ELR (cell line): ENCODE results near the gene PPP4R2.
"Not testable (repeated sequence)": the region's sequence is repeated elsewhere in the genome, so short reads cannot be mapped to it uniquely, and the experiment has no call there.

Source experiments
- DNase-seq: peaks from one replicate; pipeline ENCODE4 v3.0.0-alpha.2; 2015; ENCODE audit warnings: low read depth

The PPP4R2 gene

DNA sequence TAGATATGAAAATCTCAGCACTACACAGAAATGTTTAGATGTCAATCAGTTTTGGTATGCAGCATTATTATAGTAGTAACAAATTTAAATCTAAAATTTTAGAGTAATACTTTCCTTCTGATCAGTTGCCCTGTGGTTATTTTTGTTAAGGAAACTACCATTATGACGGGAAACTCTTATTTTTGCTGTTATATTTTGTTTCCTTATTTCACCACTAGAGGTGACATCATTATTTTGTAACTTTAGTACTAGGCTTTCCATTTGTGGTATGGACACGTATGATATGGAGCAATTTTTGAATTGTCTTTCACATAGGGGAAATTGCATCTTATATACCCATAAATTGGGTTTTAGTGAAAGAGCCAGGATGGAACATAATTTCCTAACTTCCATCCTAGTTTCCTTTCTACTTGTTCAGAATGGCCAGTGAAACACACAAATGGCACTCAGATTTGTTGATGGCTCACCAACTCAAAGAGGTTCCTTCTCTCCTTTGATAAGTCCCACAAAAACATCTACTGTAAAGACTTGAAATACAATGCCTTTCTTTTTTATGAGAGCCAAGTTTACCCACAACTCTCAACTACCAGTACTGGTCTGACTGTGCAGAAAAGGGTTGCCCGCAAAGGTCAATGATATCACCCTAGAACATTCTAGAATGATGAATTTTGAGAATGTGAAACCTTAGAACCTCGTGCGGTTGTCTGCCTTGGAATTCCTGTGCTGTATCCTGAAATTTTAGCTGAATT lies 19.4 kb upstream of the PPP4R2 start:
- DNase-seq = peak; percentile 24

- DNase-seq = no peak
Measured at GRCh38 chr3:72982609-72983366, 13.8 kb upstream of the PPP4R2 start.

DNA sequence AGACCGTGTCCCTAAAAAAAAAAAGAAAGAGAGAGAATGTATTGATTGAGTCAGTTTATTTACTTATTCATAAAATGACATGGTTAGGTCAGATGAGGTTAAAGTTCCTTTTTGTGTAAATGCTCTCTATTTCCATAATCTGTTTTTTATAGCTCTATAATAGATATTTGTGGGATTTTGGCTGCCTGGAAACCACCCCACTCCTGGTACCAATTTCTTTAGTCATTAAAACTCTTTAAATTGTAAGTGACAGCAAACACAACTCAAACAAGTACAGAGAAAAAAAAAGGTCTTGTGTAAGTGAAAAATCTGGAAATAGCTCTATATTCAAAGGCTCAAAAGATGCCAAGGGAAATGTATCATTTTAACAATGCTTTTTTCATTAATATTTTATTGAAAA lies 11.0 kb upstream of the PPP4R2 start:
- DNase-seq = no peak

GRCh38 chr3:72990701-72991395 lies 5.8 kb upstream of the PPP4R2 start:
- DNase-seq = no peak

GRCh38 chr3:72991522-72991921 lies 5.1 kb upstream of the PPP4R2 start:
- no peak for DNase-seq

- DNase-seq = no peak
Measured at GRCh38 chr3:72993391-72993790, 3.2 kb upstream of the PPP4R2 start.

DNA sequence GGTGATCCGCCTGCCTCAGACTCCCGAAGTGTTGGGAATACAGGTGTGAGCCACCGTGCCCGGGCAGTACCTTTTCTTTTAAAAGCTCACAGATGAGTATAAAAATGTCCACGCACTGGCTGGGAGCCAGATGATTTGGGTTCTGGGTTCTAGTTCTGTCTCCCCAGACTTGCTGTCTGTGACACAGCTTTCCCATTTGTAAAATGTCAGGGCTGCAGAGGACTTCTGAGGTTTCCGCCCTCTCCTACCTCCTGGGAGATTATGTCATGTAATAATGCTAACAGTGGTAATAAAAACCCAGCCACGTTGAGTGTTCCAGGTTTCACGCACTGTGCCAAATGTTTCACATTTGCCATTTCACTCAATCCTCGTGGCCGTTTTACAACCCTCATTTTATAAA lies 1.3 kb upstream of the PPP4R2 start:
- DNase-seq = no peak

DNA sequence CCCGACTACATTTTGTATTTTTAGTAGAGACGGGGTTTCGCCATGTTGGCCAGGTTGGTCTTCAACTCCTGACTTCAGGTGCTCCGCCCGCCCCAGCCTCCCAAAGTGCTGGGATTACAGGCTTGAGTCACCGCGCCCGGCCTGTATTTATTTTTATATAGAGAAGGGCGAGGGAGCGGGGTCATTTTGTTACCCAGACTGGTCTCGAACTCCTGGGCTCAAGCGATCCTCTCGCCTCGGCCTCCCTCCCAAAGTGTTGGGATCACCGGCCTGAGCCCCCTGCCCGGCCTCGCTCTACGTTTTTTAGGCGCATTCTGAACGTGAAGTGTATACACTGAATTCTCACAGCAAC lies 514 bp upstream of the PPP4R2 start:
- DNase-seq = no peak

GRCh38 chr3:72997421-72997961 lies 880 bp downstream of the PPP4R2 start:
- peak; percentile 74 for DNase-seq

- DNase-seq = no peak
Measured at GRCh38 chr3:72998466-72998865, 1.9 kb downstream of the PPP4R2 start.

GRCh38 chr3:72999951-73000350 lies 3.3 kb downstream of the PPP4R2 start:
- DNase-seq = no peak

GRCh38 chr3:73003050-73003449 lies 6.4 kb downstream of the PPP4R2 start:
- DNase-seq = not testable (repeated sequence)

DNA sequence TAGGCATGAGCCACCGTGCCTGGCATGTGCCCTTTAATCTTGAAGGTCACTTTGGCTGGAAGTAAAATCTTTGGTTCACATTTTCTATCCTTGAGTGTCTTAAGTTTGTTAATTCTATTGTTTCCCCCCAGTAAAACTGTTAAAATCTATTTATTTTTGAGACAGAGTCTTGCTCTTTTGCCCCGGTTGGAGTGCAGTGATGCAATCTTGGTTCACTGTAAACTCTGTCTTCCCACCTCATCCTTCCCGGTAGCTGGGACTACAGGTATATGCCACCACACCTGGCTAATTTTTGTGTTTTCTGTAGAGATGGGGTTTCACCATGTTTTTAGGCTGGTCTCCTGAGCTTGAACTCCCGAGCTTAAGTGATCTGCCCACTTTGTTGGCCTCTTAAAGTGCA lies 7.7 kb downstream of the PPP4R2 start:
- no peak for DNase-seq

GRCh38 chr3:73007992-73008712 lies 11.5 kb downstream of the PPP4R2 start:
- DNase-seq = peak; percentile 29

- no peak for DNase-seq
Measured at GRCh38 chr3:73009008-73009407, 12.4 kb downstream of the PPP4R2 start.

DNA sequence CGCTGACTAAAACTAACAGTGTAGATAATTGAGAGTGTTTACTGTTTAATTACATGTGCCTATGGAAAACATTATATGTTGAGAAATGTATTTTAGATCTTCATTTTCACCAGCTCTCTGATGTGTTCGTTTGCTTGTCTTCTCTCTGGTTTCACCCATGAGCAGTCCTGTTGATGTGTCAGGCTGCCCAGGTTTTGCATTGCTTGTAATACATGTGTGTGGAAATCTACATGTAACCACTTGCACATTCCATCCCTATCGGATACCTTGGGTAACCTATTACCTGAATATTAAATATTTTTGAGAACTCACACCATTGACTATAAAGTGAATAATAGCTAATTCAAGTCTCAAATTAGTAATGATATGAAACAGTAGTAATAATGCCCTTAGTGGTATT lies 13.1 kb downstream of the PPP4R2 start:
- DNase-seq = no peak

- no peak for DNase-seq
Measured at GRCh38 chr3:73010158-73010557, 13.5 kb downstream of the PPP4R2 start.

DNA sequence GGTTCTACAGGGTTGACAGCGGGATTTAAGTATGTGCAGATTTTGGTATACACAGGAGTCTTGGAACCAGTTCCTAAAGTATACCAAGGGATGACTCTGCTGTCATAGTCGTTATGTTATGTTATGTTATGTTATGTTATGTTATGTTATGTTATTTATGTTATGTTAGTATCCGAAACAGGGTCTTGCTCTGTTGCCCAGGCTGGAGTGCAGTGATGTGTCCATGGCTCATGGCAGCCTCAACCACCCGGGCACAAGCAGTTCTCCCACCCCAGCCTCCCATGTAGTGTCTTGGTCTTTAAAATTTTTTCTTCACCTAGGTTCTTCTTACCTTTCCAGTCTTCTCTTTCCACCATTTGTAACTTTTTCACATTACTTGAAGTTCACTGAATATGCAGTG lies 21.7 kb downstream of the PPP4R2 start:
- no peak for DNase-seq

DNA sequence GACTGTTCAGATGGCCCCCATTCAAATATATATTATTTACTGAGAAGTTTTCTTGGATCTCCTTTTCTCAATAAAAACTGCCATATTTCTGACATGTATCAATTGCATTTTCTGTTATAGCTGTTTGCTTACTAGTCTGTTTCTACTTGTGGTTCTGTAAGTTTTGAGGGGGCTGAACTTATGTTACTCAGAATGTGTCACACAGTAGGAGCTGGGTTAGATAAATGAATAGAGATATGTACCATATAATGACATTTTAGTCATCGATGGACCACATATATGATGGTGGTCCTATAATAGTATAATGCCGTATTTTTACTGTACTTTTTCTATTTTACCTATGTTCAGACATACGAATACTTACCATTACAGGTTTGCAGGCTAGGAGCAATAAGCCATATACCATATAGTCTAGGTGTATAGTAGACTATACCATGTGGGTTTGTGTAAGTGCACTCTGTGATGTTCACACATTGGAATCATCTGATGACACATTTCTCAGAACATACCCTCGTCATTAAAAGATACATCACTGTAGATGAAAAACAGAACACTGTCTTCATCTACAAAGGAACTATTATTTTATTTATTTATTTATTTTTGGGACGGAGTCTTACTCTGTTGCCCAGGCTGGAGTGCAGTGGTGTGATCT lies 22.3 kb downstream of the PPP4R2 start:
- peak; percentile 37 for DNase-seq

DNA sequence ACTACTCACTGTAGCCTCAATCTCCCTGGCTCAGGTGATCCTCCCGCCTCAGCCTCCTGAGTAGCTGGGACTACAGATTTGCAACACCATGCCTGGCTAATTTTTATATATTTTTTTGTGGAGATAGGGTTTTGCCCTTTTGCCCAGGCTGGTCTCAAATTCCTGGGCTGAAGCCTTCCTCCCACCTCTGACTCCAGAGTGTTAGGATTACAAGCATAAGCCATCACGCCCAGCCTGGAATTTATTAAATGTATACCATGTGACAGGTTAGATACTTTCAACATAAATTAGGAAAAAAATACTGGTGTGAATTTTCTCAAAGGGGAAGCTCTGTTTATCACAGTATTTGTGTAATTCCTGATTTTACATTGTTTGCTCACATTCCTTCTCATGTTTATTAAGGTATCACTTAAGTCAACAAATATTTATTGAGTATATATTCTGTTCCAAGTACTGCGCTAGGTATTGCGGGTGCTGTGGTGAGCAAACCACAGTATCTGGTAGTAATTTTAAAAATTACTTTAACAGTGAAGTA lies 24.8 kb downstream of the PPP4R2 start:
- no peak for DNase-seq

DNA sequence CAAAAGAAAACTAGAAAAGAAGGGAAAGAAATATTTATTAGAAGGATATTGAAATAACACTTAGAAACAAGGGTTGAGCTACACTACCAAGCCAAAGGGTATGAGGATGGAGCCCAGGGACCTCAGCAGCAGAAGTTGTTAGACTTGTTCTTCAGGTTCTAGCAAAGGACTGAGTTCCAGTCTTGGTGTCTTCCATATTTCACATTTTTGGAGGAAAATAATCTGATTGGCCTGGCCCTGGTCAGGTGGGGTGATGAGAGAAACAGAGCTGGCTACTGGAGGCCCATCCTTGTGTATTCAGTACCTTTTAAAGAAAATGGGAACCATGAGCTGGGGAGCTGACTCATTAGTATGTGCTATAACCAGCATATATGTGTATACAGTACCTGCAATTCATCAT lies 28.2 kb downstream of the PPP4R2 start:
- DNase-seq = no peak
